Uterus (tissue), 2 donors: Measurements from ENCODE around the gene DHRS12.

Experiments
- CTCF ChIP-seq, 4 experiments: fragments of 200-600 bp in 2 of 4; fragments of 450-650 bp in 2 of 4; sonication (generic) in 2 of 4; IDR thresholded peaks; one replicate each; pipeline ENCODE4 v1.5.1; 2016 to 2019; ENCODE audit warnings: antibody characterized with exemption in 4 of 4, mild to moderate bottlenecking in 2 of 4, moderate library complexity in 1 of 4
- POLR2A ChIP-seq, 2 donors: fragments of 450-650 bp; IDR thresholded peaks; one replicate each; pipeline ENCODE4 v1.6.1; 2016; ENCODE audit warnings: antibody characterized with exemption in 2 of 2, mild to moderate bottlenecking in 1 of 2, moderate library complexity in 1 of 2

- TF ChIP-seq CTCF (IDR thresholded peaks at IDR 0.05) (no peak), POLR2A (IDR thresholded peaks at IDR 0.05) (no peak)
Measured at GRCh38 chr13:51805313-51805712, 1.4 kb upstream of the DHRS12 start.
